Measurements from ENCODE around the gene COL16A1.

COL16A1 gene

DNA sequence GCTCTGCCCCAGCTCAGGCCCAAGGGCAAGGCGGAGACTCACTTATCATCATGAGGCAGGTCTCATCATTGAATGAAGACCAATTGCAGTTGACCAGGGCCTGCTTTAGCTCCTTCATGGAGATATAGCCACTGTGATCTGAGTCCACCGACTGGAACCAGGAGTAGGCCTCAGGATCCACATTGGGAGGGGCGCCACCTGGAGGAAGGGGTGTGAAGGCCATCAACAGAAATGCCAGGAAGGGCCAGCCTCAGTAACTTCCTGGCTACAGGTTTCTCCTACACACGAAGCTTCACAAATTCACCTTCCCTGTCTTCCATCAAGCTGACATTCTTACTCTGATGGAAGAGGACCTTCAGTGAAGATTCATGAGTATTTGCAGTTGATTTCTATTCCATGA, 70.7 kb downstream of the COL16A1 start:
- DNase-seq (ENCODE audit: extremely low spot score, insufficient read length, low read depth), result no peak
- FAIRE-seq, result no peak

DNA sequence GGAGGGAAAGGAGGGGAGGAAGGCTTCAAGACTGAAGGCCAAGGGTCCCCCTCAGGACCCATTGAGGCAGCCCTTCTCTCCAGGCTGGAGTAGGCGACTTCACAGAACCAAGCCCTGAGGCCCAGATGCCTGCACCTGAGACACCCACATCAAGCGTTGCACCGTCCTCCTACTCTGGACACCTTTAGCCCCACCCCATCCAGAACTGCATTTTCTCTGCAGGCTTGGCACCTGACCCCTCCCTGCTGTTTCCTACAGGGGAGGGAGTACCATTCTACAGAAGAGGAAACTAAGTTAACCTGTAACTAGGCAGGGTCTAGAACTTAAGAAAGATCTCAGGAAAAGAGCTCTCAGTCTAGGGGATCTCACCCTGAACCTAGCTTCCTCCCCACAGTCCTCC, 71.2 kb downstream of the COL16A1 start:
- no peak for DNase-seq (ENCODE audit: extremely low spot score, insufficient read length, low read depth)
- peak; percentile 69 for FAIRE-seq

- DNase-seq (ENCODE audit: extremely low spot score, insufficient read length, low read depth), result no peak
- no peak for FAIRE-seq
Measured at GRCh38 chr1:31628931-31629556, 74.8 kb downstream of the COL16A1 start.

DNA sequence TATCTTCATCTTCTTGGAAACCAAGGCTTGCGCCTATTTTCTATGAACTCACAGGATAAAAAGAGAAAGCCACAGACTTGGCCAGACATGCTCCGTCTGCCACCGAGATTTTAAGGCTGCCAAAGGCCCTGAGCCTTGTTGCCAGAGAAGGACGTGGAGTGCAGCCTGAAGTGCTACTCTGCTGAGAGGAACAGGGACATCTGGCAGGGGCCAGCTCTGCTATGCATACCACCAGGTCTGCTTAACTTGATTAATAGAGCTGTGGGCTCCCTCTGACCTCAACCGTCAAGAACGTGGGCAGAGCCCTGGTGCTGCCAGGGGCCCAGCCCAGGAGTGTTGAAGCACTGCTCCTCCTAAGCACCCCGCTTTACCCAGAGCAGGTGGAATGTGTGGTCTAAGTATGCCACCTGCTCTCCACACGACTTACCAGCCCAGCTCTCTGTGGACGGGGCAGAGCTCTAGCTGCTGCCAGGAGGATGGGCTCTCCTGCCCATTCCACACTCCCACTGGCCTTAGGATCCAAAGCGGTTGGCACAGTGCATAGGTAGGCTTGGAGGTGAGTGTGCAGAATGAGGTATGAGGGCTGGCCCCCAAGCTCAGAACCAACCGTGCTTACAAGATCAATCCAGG, 75.8 kb downstream of the COL16A1 start:
- FAIRE-seq, result no peak

GRCh38 chr1:31627301-31627929, 76.4 kb downstream of the COL16A1 start:
- DNase-seq (ENCODE audit: extremely low spot score, insufficient read length, low read depth) (no peak), FAIRE-seq (no peak)

More for the DNA sequence above, 75.8 kb downstream of the COL16A1 start:
- no peak for DNase-seq (ENCODE audit: extremely low spot score, insufficient read length, low read depth)

- FAIRE-seq (no peak), DNase-seq (ENCODE audit: extremely low spot score, insufficient read length, low read depth) (no peak)
Measured at GRCh38 chr1:31626223-31627207, 77.3 kb downstream of the COL16A1 start.

DNA sequence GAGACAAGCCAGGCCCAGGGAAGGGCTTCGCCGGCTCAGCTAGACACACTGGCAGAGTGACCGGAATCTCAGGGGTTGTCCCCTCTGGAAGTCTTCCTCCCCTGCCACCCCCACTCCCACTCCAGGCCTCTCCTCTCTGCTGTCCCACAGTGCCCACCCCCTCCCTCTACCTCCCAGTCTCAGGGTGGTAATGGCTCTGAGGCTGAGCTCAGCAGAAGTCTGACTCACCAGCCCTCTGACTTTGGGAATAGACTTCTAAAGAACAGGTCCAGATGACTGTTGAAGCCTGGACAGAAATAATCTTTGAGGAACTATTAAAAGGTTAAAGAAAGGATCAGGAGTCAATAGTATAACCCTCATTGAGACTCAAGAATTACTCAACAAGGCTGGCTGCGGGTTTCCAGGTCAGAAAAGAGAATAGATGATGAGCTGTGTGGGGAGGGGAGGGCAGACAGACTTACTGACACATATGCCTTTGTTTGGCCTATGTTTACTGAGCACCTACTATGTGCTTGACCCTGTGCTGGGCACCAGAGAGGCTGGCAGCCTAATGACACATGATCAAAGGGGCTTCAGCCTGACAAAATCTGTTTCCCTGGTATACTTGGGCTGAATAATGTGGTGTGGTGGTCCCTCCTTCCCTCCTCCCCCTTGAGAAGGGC, 78.1 kb downstream of the COL16A1 start:
- FAIRE-seq, result no peak
- DNase-seq (ENCODE audit: extremely low spot score, insufficient read length, low read depth), result no peak

- FAIRE-seq, result no peak
- no peak for DNase-seq (ENCODE audit: extremely low spot score, insufficient read length, low read depth)
Measured at GRCh38 chr1:31624731-31625514, 78.9 kb downstream of the COL16A1 start.

- FAIRE-seq, result no peak
- no peak for DNase-seq (ENCODE audit: extremely low spot score, insufficient read length, low read depth)
Measured at GRCh38 chr1:31624309-31624708, 79.5 kb downstream of the COL16A1 start.

DNA sequence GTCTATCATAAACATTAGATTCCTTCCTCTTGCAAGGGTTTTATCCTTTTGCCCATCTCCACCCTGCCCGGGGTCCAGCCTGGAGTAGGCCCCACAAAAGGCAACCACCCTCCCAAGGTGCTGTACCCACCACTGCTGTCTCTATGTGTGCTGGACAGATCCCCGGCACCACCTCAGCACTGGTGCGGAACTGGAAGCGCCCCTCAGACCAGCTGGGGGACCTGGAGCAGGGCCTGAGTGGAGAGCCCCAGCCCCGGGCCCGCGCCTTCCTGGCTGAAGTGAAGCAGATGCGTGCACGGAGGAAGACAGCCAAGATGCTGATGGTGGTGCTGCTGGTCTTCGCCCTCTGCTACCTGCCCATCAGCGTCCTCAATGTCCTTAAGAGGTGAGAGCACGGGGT, 80.5 kb downstream of the COL16A1 start:
- DNase-seq (ENCODE audit: extremely low spot score, insufficient read length, low read depth) (no peak), FAIRE-seq (no peak)

DNA sequence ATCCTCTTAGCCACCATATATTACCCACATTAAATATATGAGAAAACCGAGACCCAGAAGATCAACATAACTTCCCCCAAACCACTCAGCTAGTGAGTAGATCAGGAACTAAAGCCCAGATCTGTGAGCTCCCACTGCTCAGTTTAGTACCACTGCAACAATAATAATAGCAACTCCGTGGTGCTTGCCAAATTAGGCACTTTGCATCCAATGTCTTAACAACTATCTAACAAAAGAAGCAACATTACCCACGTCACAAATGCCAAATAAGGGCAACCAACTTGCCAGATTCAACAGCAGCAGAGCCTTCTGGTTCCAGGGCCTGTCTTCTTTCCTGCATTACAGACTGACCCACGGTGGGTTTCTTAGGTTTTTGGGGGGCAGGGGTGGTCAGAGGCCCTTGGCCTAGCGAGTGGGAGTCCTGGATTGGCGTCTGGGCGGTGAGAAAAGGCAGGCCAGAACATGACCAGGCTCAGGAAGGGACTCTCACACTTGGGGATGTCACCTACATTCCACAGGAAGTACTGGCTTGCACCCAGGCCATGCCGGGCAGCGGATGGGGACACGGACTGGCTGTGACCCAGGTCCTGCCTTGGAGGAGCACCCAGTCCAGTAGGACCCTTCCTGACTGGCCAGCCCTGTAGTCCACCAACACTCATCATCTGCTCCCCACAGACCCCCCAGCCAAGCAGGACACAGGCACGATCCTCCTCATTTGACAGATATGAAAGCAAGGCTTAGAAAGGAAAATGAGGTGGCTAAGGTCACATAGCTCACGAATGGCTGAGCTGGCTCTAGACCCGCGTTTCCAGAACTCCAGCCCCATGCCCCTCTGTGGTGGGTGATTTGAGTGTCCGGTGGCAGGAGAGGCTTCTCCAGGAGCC, 81.7 kb downstream of the COL16A1 start:
- no peak for DNase-seq (ENCODE audit: extremely low spot score, insufficient read length, low read depth)
- FAIRE-seq, result no peak

DNA sequence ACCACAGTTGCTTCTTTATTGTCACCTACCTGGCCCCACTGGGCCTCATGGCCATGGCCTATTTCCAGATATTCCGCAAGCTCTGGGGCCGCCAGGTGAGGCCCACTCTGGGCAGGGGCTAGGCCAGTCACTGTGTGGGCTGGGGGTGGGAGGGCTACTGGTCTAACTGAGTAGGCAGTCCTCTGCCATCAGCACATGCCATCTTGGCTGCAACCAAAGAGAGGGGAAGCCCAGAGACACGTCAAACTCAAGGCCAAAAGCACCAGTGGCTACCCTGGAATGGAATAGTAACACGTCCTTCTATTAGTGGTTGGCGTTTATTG, 82.4 kb downstream of the COL16A1 start:
- DNase-seq (ENCODE audit: extremely low spot score, insufficient read length, low read depth), result no peak

GRCh38 chr1:31620631-31621497, 83.0 kb downstream of the COL16A1 start:
- no peak for FAIRE-seq

More for the DNA sequence above, 82.4 kb downstream of the COL16A1 start:
- FAIRE-seq, result no peak

DNA sequence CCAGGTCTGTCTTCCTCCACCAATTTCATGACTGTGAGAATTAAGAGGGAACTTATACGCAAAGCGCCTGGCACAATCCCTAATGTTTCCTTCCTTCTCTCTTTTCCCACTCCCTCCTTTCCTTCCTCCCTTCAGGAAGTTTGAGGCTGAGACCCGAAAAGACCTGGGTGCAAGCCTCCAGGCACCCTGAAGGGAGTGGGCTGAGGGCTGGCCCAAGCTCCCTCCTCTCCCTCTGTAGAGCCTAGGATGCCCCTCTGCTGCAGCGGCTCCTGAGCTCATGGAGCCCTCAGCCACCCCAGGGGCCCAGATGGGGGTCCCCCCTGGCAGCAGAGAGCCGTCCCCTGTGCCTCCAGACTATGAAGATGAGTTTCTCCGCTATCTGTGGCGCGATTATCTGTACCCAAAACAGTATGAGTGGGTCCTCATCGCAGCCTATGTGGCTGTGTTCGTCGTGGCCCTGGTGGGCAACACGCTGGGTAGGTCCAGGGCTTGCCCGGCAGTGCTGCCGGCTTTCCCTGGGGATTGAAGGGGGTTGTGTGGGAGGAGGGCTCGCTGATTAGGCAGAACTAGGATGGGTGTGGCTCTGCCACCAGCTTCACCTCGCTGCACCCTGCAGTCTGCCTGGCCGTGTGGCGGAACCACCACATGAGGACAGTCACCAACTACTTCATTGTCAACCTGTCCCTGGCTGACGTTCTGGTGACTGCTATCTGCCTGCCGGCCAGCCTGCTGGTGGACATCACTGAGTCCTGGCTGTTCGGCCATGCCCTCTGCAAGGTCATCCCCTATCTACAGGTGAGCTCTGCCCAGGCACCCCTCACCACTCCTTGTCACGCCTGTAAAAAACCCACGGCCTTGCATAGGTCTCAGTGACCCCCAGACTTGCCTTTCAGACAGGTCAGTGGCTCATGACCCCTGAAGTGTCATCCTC, 84.6 kb downstream of the COL16A1 start:
- DNase-seq (ENCODE audit: extremely low spot score, insufficient read length, low read depth) (no peak), FAIRE-seq (no peak)

More at GRCh38 chr1:31620631-31621497, 83.0 kb downstream of the COL16A1 start:
- DNase-seq (ENCODE audit: extremely low spot score, insufficient read length, low read depth), result no peak

DNA sequence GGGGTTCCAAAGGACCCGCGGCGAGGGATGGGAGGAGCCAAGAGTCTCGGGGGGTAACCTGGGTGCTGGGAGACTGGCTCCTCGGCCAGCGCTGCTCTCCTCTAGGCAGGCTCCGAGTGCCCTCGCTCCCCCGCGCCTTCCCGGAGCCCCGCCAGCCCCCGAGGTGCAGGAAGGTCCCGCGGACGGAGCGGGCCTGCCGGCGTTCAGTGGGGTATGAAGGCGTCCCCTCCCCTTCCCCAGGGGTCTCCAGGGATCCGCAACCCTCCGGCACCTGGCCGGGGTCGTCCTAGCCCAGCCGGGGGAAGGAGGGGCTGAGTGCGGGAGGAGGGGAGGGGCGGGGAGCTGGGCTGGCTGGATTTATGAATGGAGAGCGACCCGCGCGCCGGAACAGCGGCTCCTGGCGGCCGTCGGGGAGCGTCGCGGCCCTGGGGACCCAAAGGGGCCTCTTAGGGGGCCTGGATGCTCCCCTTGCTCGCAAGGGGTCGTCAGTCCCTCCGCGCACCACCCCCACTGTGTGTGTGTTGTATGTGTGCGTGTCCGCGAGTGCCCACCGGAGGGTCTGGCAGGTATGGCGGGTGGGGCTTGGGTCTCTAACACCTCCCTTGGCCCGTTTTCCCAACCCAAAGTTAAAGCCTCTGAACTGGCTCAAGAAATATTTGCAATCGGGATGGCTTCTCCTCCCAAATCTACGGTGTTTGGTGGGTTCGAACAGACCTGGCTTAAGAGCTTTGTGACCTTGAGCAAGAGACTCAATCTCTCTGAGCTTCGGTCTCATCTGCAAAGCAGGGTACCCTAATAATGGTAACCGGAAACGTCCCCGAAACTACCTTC, 85.7 kb downstream of the COL16A1 start:
- FAIRE-seq (no peak), DNase-seq (ENCODE audit: extremely low spot score, insufficient read length, low read depth) (peak; percentile 55)
